SK-N-SH (cell line): ENCODE data around the gene ELMO1. TPM values are rescaled to one million over a fixed set of nuclear protein-coding genes. Genes with fewer than 3 reads are reported as not detected.

Source experiments
- CTCF ChIA-PET: fragments of 300-600, 350-600 bp; formaldehyde crosslinking; extraction: SDS; loops from one replicate; lab custom pipeline; 2021; lab: Yijun Ruan, JAX
- POLR2A ChIA-PET: fragments of 350-600 bp; sonication (Branson Sonifier 250); formaldehyde crosslinking; extraction: SDS; loops from one replicate; lab custom pipeline; 2020; ENCODE audit warnings: antibody characterized with exemption, inconsistent platforms; lab: Yijun Ruan, JAX
- DNase-seq: peaks from one replicate; pipeline ENCODE4 v3.0.0; 2012
- H2AFZ ChIP-seq: fragments of 200-600 bp; sonication (generic); 2 replicates; pipeline ENCODE4 v1.8.1; 2016; ENCODE audit warnings: antibody characterized with exemption, mild to moderate bottlenecking, low read depth
- H3F3A ChIP-seq: fragments of 200-600 bp; sonication (generic); replicated peaks from 2 replicates; pipeline ENCODE3; 2016; ENCODE audit warnings: antibody characterized with exemption, mild to moderate bottlenecking; ENCODE audit not compliant: insufficient read depth
- H3K27ac ChIP-seq, 2 experiments: fragments of 200-500 bp in 1 of 2; fragments of 200-600 bp in 1 of 2; sonication (Bioruptor generic) in 1 of 2; sonication (generic), shearing (Covaris generic) in 1 of 2; 2 replicates each; pipeline versions ENCODE4 v1.5.1 to v1.6.1; 2014 to 2016; ENCODE audit warnings: low read depth in 2 of 2, inconsistent platforms in 1 of 2, low read length in 1 of 2, mild to moderate bottlenecking in 1 of 2, mixed read lengths in 1 of 2
- H3K27me3 ChIP-seq: fragments of 200-600 bp; sonication (generic), shearing (Covaris generic); 2 replicates; pipeline ENCODE4 v1.6.1; 2016; ENCODE audit warnings: mixed run types; ENCODE audit not compliant: insufficient read depth
- H3K36me3 ChIP-seq, 2 experiments: fragments of 200-500 bp in 1 of 2; fragments of 200-600 bp in 1 of 2; sonication (Bioruptor generic) in 1 of 2; sonication (generic) in 1 of 2; replicated peaks in 1 of 2; 2 replicates each; pipeline versions ENCODE3 to v1.5.1; 2014 to 2016; ENCODE audit warnings: low read length in 1 of 2, mild to moderate bottlenecking in 1 of 2; ENCODE audit not compliant: insufficient read depth in 2 of 2, control insufficient read depth in 1 of 2
- H3K4me1 ChIP-seq, 2 experiments: fragments of 200-500 bp in 1 of 2; fragments of 200-600 bp in 1 of 2; sonication (Bioruptor generic) in 1 of 2; sonication (generic), shearing (Covaris generic) in 1 of 2; 2 replicates each; pipeline versions ENCODE4 v1.5.1 to v1.6.1; 2014 to 2016; ENCODE audit warnings: low read depth in 1 of 2, low read length in 1 of 2, mixed run types in 1 of 2; ENCODE audit not compliant: insufficient read depth in 2 of 2, control insufficient read depth in 1 of 2
- H3K4me2 ChIP-seq: fragments of 200-600 bp; sonication (generic), shearing (Covaris generic); 2 replicates; pipeline ENCODE4 v1.6.1; 2017; ENCODE audit warnings: mixed run types
- H3K4me3 ChIP-seq, 2 experiments: fragments of 200-500 bp in 1 of 2; fragments of 200-600 bp in 1 of 2; sonication (Bioruptor generic) in 1 of 2; sonication (generic), shearing (Covaris generic) in 1 of 2; 2 replicates each; pipeline versions ENCODE4 v1.5.1 to v1.8.1; 2014 to 2016; ENCODE audit warnings: low read depth in 2 of 2, inconsistent platforms in 1 of 2, low read length in 1 of 2, mild to moderate bottlenecking in 1 of 2, mixed read lengths in 1 of 2, moderate library complexity in 1 of 2
- H3K79me2 ChIP-seq: fragments of 200-600 bp; sonication (generic); 2 replicates; pipeline ENCODE4 v1.8.1; 2017; ENCODE audit warnings: mild to moderate bottlenecking; ENCODE audit not compliant: insufficient read depth
- H3K9ac ChIP-seq: fragments of 200-600 bp; sonication (generic); 2 replicates; pipeline ENCODE4 v1.6.1; 2017; ENCODE audit warnings: mixed run types
- H3K9me2 ChIP-seq: fragments of 200-600 bp; sonication (generic); 2 replicates; pipeline ENCODE4 v1.6.1; 2017; ENCODE audit warnings: mixed run types
- H3K9me3 ChIP-seq: fragments of 200-600 bp; sonication (generic); 2 replicates; pipeline ENCODE4 v1.6.1; 2017; ENCODE audit warnings: mixed run types, mild to moderate bottlenecking, moderate library complexity
- H4K20me1 ChIP-seq: fragments of 200-600 bp; sonication (generic); 2 replicates; pipeline ENCODE4 v1.6.1; 2017; ENCODE audit warnings: mild to moderate bottlenecking, mixed run types; ENCODE audit not compliant: insufficient read depth
- CHD2 ChIP-seq: fragments of 150-350 bp; IDR thresholded peaks from 2 replicates; pipeline ENCODE4 v1.6.1; 2018; ENCODE audit warnings: low read length; ENCODE audit not compliant: partially characterized antibody
- ELF1 ChIP-seq: IDR thresholded peaks from 2 replicates; pipeline ENCODE4 v1.4.0; 2012
- EP300 ChIP-seq, 2 experiments: IDR thresholded peaks; 2 replicates each; pipeline versions ENCODE4 v1.4.0 to v1.6.1; 2012; ENCODE audit warnings: borderline replicate concordance in 1 of 2, low read depth in 1 of 2, low read length in 1 of 2
- FOSL2 ChIP-seq: IDR thresholded peaks from 2 replicates; pipeline ENCODE4 v1.4.0; 2012; ENCODE audit warnings: low read depth, mild to moderate bottlenecking, moderate library complexity, borderline replicate concordance
- GABPA ChIP-seq: IDR thresholded peaks from 2 replicates; pipeline ENCODE4 v1.4.0; 2012; ENCODE audit warnings: low read depth, mild to moderate bottlenecking
- GATA2 ChIP-seq: sonication (generic); formaldehyde crosslinking; IDR thresholded peaks from 2 replicates; pipeline ENCODE4 v1.5.0; 2020; ENCODE audit warnings: mild to moderate bottlenecking, missing genetic modification reagents
- MEF2A ChIP-seq: IDR thresholded peaks from 2 replicates; pipeline ENCODE4 v1.4.0; 2012; ENCODE audit warnings: low read depth, borderline replicate concordance
- MXI1 ChIP-seq: IDR thresholded peaks from 2 replicates; pipeline ENCODE4 v1.6.1; 2012; ENCODE audit warnings: mild to moderate bottlenecking, low read depth, low read length, improper control_type of control experiment
- PBX3 ChIP-seq: IDR thresholded peaks from 2 replicates; pipeline ENCODE4; 2012
- RCOR1 ChIP-seq: fragments of 150-350 bp; IDR thresholded peaks from 2 replicates; pipeline ENCODE4 v1.6.1; 2017; ENCODE audit warnings: antibody characterized with exemption, low read length
- RFX5 ChIP-seq: IDR thresholded peaks from 2 replicates; pipeline ENCODE4 v1.6.1; 2012; ENCODE audit warnings: mild to moderate bottlenecking, improper control_type of control experiment, low read length
- SIN3A ChIP-seq: IDR thresholded peaks from 2 replicates; pipeline ENCODE4 v1.6.1; 2012; ENCODE audit warnings: low read depth, mild to moderate bottlenecking, low read length, moderate library complexity, borderline replicate concordance
- SMC3 ChIP-seq: IDR thresholded peaks from 2 replicates; pipeline ENCODE4 v1.6.1; 2012; ENCODE audit warnings: low read depth, low read length, improper control_type of control experiment
- TAF1 ChIP-seq: IDR thresholded peaks from 2 replicates; pipeline ENCODE4 v1.6.1; 2012; ENCODE audit warnings: low read depth, mild to moderate bottlenecking, low read length, moderate library complexity, borderline replicate concordance
- TCF12 ChIP-seq: IDR thresholded peaks from 2 replicates; pipeline ENCODE4 v1.4.0; 2012
- TEAD4 ChIP-seq: IDR thresholded peaks from 2 replicates; pipeline ENCODE4 v1.4.0; 2012; ENCODE audit warnings: mild to moderate bottlenecking, borderline replicate concordance; ENCODE audit not compliant: insufficient read depth
- USF1 ChIP-seq: IDR thresholded peaks from 2 replicates; pipeline ENCODE4 v1.4.0; 2012; ENCODE audit warnings: low read depth, borderline replicate concordance
- ZBTB33 ChIP-seq: IDR thresholded peaks from 2 replicates; pipeline ENCODE4 v1.4.0; 2012; ENCODE audit warnings: low read depth, borderline replicate concordance
- WGBS: methylation state at CpG from one replicate; pipeline ENCODE4 v1.1.6; 2017; ENCODE audit warnings: low lambda C conversion rate; 5-methylcytosine and 5-hydroxymethylcytosine counted together
- polyA plus RNA-seq, 3 experiments: library from polyadenylated mRNA; depleted of rRNA; stranded (reverse); fragments of >200 nt; gene quantifications; 2 replicates each; pipeline ENCODE4 v1.2.3, GENCODE V29; 2012
- TF ChIP-seq, protein P1 (sequence below): IDR thresholded peaks from 2 replicates; pipeline ENCODE4 v1.4.0; 2012; ENCODE audit warnings: low read depth
- TF ChIP-seq, protein P2 (sequence below): fragments of 150-350 bp; IDR thresholded peaks from 2 replicates; pipeline ENCODE4 v1.6.1; 2016; ENCODE audit warnings: mild to moderate bottlenecking, low read depth, low read length

The ELMO1 gene
- polyA plus RNA-seq, 1 of the 3 experiments (the other 2 are of a cell fraction): 0.64 TPM

DNA sequence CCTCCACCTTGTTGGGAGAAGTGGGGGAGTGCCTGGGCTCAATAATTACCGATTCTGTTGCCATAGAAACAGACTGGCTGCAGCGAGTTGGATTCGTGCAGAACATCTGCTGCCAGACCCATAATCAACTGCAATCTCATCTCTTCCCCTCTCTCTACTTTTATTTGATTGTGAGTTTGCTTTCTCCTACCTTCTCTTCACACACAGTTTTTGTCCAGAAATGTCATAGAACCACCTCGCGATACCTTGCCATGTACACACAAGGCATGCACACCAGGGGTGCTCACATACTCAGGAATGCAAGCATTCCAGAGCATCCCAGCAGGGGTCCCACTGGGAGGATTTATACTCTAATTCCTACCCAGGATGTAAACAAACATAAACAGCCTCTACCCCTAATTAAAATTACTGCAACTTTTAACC is 462.1 kb downstream of the ELMO1 start:
- no peaks in the 10 kb centered on the region for H3K36me3 ChIP-seq
- no peaks in the 10 kb centered on the region for H3F3A ChIP-seq
- H3K27ac ChIP-seq: peak overlapping the region in 1 of 2 experiments; percentile 93; a peak in 2 of 4 replicates
- POLR2A ChIA-PET: interaction anchor here (0.6 to 2.5 kb wide), 6 partner anchors 10 to 197 kb away, joined by 3 to 17 read pairs (median 4); no protein-coding TSS in a partner anchor
- H3K4me2 ChIP-seq: peak overlapping the region; percentile 3; the same call in 1 of the 2 replicates
- no peaks in the 10 kb centered on the region for H3K9me3 ChIP-seq
- H3K4me3 ChIP-seq: peak overlapping the region in 1 of 2 experiments; percentile 56; a peak in 2 of 4 replicates
- WGBS: 4% methylated on average over 5 of the region's 5 CpGs
- H3K9ac ChIP-seq: no peak overlapping the region
- no peak overlapping the region for H2AFZ ChIP-seq
- peaks cover 32% of the 10 kb centered on the region; the same call in 1 of the 2 replicates for H3K27me3 ChIP-seq
- no peaks in the 10 kb centered on the region for H3K79me2 ChIP-seq
- peak; percentile 54 for DNase-seq
- TF ChIP-seq USF1 (no peak), TCF12 (0 out of 2 replicates have a peak, but pooled peaks have one; percentile 10), CHD2 (no peak), ELF1 (no peak), GATA2 (CRISPR knock-in tag) (peak; percentile 74), RCOR1 (peak; percentile 75), EP300 (IDR thresholded peaks at IDR 0.05; ENCODE audit: borderline replicate concordance in 1 of 2, low read depth in 1 of 2, low read length in 1 of 2) (peak in 1 of 2 experiments; percentile 49; a peak in 1 of 4 replicates)
- TF ChIP-seq, protein P1, sequence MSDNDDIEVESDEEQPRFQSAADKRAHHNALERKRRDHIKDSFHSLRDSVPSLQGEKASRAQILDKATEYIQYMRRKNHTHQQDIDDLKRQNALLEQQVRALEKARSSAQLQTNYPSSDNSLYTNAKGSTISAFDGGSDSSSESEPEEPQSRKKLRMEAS: no peak
- H3K4me1 ChIP-seq: peaks cover 0 to 36% of the 10 kb centered on the region in 2 experiments; a peak in 2 of 4 replicates
- no peaks in the 10 kb centered on the region for H4K20me1 ChIP-seq
- no peaks in the 10 kb centered on the region for H3K9me2 ChIP-seq
- CTCF ChIA-PET: interaction anchor here (0.6 to 24.0 kb wide), 55 partner anchors 9 to 580 kb away, joined by 3 to 460 read pairs (median 5); no protein-coding TSS in a partner anchor

DNA sequence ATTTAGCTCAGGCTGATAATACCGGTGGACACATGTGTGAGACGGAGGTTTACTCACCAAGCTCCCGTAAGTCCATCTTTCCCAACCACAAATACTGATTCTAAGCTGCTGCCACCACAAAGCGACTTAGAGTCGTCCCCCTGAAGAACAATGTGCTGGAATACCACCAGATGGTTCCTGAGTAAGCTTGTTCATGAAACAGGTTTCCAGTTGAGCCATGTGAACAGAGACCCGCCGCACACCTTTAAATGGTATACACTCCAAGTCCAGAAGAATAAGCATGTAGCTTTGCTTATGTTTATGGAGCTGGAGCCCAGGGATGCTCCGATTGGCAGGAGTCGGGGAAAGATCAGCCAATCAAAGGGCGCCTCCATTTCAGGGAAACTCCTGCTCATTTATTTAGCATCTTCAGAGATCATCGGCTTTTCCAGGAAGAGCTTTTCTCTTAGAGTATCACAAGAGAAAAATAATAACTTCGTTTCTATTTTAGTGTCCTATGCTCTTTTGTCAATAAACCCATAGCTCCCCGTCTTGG is 462.7 kb downstream of the ELMO1 start:
- peak; percentile 73 for DNase-seq
- no peaks in the 10 kb centered on the region for H3K79me2 ChIP-seq
- no peaks in the 10 kb centered on the region for H3K36me3 ChIP-seq
- no peaks in the 10 kb centered on the region for H3K9me3 ChIP-seq
- no peaks in the 10 kb centered on the region for H4K20me1 ChIP-seq
- peaks cover 32% of the 10 kb centered on the region; the same call in 1 of the 2 replicates for H3K27me3 ChIP-seq
- H3K27ac ChIP-seq: peak overlapping the region in 1 of 2 experiments; percentile 93; a peak in 2 of 4 replicates
- no peak overlapping the region for H2AFZ ChIP-seq
- no peaks in the 10 kb centered on the region for H3K9me2 ChIP-seq
- POLR2A ChIA-PET: interaction anchor here (0.6 to 2.5 kb wide), 8 partner anchors 9 to 197 kb away, joined by 3 to 17 read pairs (median 4); no protein-coding TSS in a partner anchor
- H3K4me1 ChIP-seq: peaks cover 0 to 37% of the 10 kb centered on the region in 2 experiments; a peak in 2 of 4 replicates
- peak overlapping the region; percentile 3; the same call in 1 of the 2 replicates for H3K4me2 ChIP-seq
- H3F3A ChIP-seq: no peaks in the 10 kb centered on the region
- 17% methylated on average over 13 of the region's 13 CpGs for WGBS
- H3K9ac ChIP-seq: no peak overlapping the region
- CTCF ChIA-PET: interaction anchor here (0.5 to 24.0 kb wide), 50 partner anchors 9 to 1180 kb away, joined by 3 to 460 read pairs (median 5); no protein-coding TSS in a partner anchor
- H3K4me3 ChIP-seq: peak overlapping the region; percentile 4 to 56; a peak in 3 of 4 replicates
- TF ChIP-seq TAF1 (no peak), MEF2A (no peak), MXI1 (peak; percentile 97), SMC3 (no peak), FOSL2 (no peak), ZBTB33 (no peak), PBX3 (no peak), GABPA (no peak), SIN3A (no peak), RFX5 (peak; percentile 76; the same call in 1 of the 2 replicates), TEAD4 (no peak), TCF12 (no peak)
- TF ChIP-seq, protein P2, sequence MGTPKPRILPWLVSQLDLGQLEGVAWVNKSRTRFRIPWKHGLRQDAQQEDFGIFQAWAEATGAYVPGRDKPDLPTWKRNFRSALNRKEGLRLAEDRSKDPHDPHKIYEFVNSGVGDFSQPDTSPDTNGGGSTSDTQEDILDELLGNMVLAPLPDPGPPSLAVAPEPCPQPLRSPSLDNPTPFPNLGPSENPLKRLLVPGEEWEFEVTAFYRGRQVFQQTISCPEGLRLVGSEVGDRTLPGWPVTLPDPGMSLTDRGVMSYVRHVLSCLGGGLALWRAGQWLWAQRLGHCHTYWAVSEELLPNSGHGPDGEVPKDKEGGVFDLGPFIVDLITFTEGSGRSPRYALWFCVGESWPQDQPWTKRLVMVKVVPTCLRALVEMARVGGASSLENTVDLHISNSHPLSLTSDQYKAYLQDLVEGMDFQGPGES: no peak
